GM13976 (cell line): ENCODE results near the gene LRIG2.
"Not testable (repeated sequence)": the region's sequence is repeated elsewhere in the genome, so short reads cannot be mapped to it uniquely, and the experiment has no call there.

Experiments
- DNase-seq: peaks from one replicate; pipeline ENCODE4 v3.0.0; 2012; ENCODE audit warnings: low spot score
- CTCF ChIP-seq: IDR thresholded peaks from 2 replicates; pipeline ENCODE4 v1.5.1; 2012; ENCODE audit warnings: borderline replicate concordance, mild to moderate bottlenecking; ENCODE audit not compliant: insufficient read depth; ENCODE audit errors: extremely low read depth, missing control alignments, control extremely low read depth
- in situ Hi-C: fragments of 300-500 bp; cut with MboI; formaldehyde crosslinking; loops from one replicate; pipeline ENCODE4 v1.12.0; 2022; ENCODE audit warnings: low sequenced_read_pairs, mixed read lengths, inconsistent platforms; ENCODE audit not compliant: unreplicated experiment

The LRIG2 gene

GRCh38 chr1:113042285-113043143 lies 30.5 kb upstream of the LRIG2 start:
- peak; percentile 63 for TF ChIP-seq CTCF
- DNase-seq: peak; percentile 77
- in situ Hi-C loops: loop anchor here (10.0 to 25.0 kb wide), 2 partner anchors 158 to 330 kb away; partner anchors contain the start of genes PPM1J and RHOC

DNA sequence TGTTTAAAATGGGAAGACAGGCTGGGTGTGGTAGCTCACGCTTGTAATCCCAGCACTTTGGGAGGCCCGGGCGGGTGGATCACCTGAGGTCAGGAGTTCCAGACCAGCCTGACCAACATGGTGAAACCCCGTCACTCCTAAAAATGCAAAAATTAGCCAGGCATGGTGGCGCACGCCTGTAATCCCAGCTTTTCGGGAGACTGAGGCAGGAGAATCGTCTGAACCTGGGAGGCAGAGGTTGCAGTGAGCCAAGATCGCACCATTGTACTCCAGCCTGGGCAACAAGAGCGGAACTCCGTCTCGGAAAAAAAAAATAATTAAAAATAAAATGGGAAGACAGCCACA lies 29.9 kb upstream of the LRIG2 start:
- DNase-seq: not testable (repeated sequence)
- in situ Hi-C loops: loop anchor here (10.0 to 25.0 kb wide), 2 partner anchors 158 to 331 kb away; partner anchors contain the start of genes PPM1J and RHOC

DNA sequence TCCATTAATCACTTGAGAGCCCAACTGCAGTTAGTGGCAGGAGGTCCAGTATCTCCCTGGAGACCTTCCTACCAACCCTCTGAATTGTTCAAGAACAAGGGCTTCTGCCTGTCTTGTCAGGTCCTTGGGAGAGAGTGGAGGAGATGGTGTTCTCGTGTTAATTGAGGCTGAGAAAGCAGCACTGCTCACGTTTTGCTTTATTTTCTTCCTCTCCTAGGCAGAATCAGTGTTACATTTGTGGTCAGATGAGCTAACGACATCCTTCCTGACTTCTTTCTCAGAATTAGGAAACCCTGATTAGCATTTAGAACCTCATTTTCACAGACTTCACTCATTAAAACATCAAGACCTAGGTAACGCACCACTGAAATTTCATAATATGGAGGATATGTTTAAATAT lies 26.4 kb upstream of the LRIG2 start:
- in situ Hi-C loops: loop anchor here (10.0 to 25.0 kb wide), 2 partner anchors 162 to 334 kb away; partner anchors contain the start of genes PPM1J and RHOC
- TF ChIP-seq CTCF: no peak
- DNase-seq: no peak

- in situ Hi-C loops: loop anchor here (10.0 to 25.0 kb wide), 2 partner anchors 163 to 336 kb away; partner anchors contain the start of genes PPM1J and RHOC
- DNase-seq: no peak
- TF ChIP-seq CTCF: no peak
Measured at GRCh38 chr1:113048064-113048463, 24.9 kb upstream of the LRIG2 start.

- no peak for TF ChIP-seq CTCF
- DNase-seq: no peak
- in situ Hi-C loops: no loop called here
Measured at GRCh38 chr1:113053344-113054126, 19.5 kb upstream of the LRIG2 start.

GRCh38 chr1:113055570-113055969 lies 17.4 kb upstream of the LRIG2 start:
- DNase-seq: no peak
- TF ChIP-seq CTCF: no peak
- in situ Hi-C loops: no loop called here
